DND-41 (cell line): ENCODE data around the gene TIPARP.

Experiments
- CTCF ChIP-seq: IDR thresholded peaks from 2 replicates; pipeline ENCODE4 v1.5.1; 2012; ENCODE audit warnings: borderline replicate concordance, low read length, moderate library complexity, mild to moderate bottlenecking; ENCODE audit not compliant: poor library complexity, severe bottlenecking; ENCODE audit errors: extremely low read depth
- EZH2 ChIP-seq: IDR thresholded peaks from 3 replicates; pipeline ENCODE4 v1.6.1; 2012; ENCODE audit warnings: borderline replicate concordance, low read depth, mild to moderate bottlenecking, moderate library complexity, low read length, inconsistent platforms; ENCODE audit not compliant: severe bottlenecking

- TF ChIP-seq EZH2 (no peak), CTCF (no peak)
Observed at GRCh38 chr3:156726456-156726855, 52.1 kb downstream of the TIPARP start.
